G401 (cell line): ENCODE results near the gene NSDHL. TPM values are rescaled to one million over a fixed set of nuclear protein-coding genes. Genes with fewer than 3 reads are reported as not detected.
"Not testable (repeated sequence)": the region's sequence is repeated elsewhere in the genome, so short reads cannot be mapped to it uniquely, and the experiment has no call there.

ENCODE experiments used
- DNase-seq: peaks from one replicate; pipeline ENCODE4 v3.0.0-alpha.2; 2015; ENCODE audit warnings: low spot score
- in situ Hi-C: cut with HindIII; loops from 2 replicates; pipeline ENCODE4 v1.10.0; 2016; ENCODE audit warnings: low sequenced_read_pairs, mixed read lengths
- total RNA-seq: library from RNA; depleted of rRNA; stranded (reverse); fragments of >200 nt; shearing (Covaris generic); gene quantifications from 2 replicates; pipeline ENCODE4 v1.2.3, GENCODE V29; 2014; rRNA removed

The NSDHL gene
- total RNA-seq, result 30.1 and 31.2 TPM in 2 replicates

DNA sequence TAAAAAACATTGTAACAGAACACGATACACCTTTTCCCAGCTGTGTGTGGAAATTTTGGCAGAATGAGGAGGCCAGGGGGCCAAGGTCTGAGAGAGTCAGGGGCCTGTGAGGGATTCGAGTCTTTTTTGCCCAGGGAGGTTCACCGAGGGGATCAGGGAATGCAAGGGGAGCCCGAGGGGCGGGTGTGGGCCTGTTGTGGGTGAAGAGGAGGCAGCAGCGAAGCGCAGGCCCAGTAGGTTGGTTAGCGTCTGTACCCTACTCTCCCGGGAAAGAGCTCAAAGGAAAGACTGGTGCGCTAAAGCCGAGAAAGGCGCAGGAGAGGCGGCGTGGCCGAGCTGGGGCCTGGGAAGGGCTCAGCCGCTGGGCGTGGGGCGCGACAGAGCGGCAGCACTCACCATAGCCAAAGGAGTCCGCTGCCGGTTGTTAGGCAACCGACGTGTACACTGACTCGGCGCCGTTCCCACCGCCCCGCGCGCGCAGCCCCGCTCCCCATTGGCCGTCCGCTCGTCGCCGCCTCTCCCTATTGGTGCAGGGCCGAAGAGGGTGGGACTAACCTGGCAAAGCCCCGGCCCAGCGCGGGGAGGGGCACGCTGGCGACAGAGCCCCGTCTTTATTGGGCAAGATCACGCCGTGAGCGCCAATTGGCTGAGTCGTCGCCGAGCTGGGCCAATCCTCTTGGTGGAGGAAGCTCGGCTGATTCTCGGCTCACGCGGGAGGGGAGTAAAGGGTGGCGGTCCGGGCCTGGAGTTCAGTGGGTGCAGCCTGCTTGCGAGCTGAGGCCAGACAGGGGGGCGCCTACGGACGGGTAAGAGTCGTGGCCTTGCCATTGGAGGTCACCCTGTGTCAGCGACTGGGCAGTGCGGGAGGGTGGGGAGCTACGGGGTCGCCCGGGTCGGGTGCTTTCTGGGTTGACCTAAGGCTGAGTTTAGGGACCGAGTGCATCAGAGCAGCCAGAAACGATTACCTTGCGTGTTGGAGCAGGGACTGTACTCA is at the start of gene NSDHL, which contains the start of gene CETN2:
Gene NSDHL (plus strand): TSS at position 752 of the 994 bp plus-strand sequence. CDS start 15,262 bp downstream, outside the sequence.
Gene CETN2 (minus strand): TSS at position 446 of the 994 bp plus-strand sequence. CDS start 47 bp downstream, at position 399.
- in situ Hi-C loops, result no loop called here
- peak; percentile 95 for DNase-seq

DNA sequence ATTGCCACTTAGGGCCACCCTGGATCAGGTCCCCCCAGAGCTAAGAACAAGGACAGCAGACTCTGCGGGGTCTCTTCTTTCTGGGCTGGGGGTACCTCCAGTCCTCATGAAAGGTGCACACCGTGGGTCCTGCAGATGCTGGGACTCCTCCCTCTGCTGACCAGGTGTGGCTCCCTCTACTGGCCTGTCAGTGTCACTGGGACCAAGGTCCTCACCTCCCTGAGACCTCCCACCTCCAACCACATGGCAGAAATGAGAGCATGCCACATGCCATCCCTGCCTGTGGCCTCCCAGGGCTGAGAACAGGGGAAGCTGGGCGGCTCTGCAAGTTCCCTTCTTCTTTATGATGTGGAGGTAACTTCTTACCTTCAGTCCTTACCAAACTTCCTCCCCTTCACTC is 43.8 kb upstream of the NSDHL start:
- DNase-seq, in situ Hi-C loops: not testable (repeated sequence)

DNA sequence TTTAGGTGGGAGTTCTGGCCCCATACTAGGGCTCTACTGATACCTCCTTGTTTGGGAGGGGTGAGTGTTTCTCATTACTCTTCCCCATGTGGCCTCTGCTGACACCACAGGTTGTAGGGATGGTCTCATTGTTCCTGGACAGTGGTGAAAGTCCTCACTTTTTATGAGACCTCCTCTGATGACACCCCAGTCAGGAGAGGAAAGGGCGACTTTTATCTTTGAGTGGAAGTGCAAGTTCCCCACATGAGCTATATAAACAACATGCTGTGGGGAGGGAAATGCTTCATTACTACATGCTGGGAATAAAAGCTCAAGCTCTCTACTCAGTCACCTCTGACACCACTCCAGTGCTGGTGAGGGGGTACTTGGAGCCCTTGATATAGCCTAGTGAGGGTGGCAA is 31.9 kb upstream of the NSDHL start:
- in situ Hi-C loops, result no loop called here

DNA sequence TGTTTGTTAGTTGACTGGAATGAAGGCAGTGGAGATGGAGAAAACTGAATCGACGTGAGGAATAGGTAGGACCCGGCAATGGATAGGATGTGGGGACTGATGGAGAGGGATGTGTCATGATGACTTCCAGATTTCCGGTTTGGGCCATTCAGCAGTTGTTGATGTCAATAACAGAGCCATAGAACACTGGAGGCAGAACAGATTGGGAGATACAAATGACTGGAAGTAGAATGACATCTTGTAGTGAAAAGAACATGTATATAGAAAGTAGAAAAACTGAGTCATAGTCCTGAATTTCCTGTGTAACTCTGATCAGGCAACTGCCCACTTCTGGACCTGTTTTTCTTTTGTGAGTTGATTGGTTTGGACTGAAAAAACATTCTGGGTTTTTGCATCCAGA is 24.8 kb upstream of the NSDHL start:
- in situ Hi-C loops, result loop anchor here (25.0 kb wide), 1 partner anchor 169 kb away; the partner anchor contains the start of gene GABRQ
- no peak for DNase-seq

More for the DNA sequence above, 31.9 kb upstream of the NSDHL start:
- DNase-seq, result no peak

DNA sequence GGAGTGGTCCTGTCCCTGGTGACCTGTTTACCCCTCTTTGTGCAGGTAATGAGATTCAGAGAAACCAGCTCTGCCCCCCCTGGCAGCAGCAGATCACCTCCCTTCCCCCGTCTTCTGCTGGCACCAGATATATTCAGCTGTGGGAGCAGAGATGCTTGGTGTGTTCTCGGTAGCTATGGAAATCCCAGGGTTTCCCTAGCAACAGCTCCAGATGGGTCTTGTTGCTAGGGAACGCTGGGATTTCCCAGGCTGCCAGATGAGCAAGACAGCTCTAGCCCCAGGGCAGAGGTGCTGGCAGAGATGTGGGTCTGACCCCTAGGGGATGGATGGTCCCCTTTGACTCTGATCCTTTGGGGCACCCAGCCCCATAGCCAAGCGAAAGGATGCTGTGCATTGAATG is 20.5 kb upstream of the NSDHL start:
- in situ Hi-C loops, result loop anchor here (25.0 kb wide), 1 partner anchor 173 kb away; the partner anchor contains the start of gene GABRQ
- no peak for DNase-seq

DNA sequence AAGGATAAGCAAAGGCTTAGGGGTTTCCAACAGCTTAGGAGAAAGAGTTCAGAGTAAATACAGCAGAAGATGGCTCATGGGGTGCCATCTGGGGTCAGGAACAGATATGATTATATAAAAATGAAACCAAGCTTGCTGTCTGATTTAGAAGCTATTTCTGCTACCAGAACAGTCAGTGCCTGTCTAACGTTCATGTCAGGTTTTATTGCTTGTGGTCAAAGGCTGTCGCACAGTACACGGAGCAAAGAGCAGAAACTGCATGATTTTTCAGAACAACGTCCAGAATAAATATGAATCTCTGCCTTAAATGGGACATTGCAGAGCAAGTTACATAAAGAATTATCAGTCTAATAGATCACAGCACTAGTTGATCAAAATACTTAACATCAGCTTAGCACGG is 17.7 kb upstream of the NSDHL start:
- in situ Hi-C loops, result loop anchor here (25.0 kb wide), 1 partner anchor 176 kb away; the partner anchor contains the start of gene GABRQ
- no peak for DNase-seq

DNA sequence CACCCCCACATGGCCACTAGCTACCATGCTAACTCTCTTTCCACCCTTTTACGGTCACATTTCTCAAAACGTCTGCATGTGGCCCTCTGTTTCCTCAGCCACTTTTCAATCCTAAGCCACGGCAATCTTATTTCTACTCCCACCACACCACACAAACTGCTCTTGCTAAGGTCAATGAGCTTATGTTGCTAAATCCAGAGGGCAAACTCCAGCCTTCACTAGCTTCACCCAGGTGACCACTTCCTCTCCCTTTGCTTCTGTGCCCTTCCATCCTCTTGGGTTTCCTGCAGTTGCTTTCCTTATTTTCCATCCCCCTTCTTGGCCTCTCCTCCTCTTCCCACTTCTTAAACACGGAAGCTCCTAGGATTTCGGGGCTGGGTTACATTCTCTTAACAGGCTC is 16.8 kb upstream of the NSDHL start:
- no peak for DNase-seq
- in situ Hi-C loops, result loop anchor here (25.0 kb wide), 1 partner anchor 177 kb away; the partner anchor contains the start of gene GABRQ

DNA sequence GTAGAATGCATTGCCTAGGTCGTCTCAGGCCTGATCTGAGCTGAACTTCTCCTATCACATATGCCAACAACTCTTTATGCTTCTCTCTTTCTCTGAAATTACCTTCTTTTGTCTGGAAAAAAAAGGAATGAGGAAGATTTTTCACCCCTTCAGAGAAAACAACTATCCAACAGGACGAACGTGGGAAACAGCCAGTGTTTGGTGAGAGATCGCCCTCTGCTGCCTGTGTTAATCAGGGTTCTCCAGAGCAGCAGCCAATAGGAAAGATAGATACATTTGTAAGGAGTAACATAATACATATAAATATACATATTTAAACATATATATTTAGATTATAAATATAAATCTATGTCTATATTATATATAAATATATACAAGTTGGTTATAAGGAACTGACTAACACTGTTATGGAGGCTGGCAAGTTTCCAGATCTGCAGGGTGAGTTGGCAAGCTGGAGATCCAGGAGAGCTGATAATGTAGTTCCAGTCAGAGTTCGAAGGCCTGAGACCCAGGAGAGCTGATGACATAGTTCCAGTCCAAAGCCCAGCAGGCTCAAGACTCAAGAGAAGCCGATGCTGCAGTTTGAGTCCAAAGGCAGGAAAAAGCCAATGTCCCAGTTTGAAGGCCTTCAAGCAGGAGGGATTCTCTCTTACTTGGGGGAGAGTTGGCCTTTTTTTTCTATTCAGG is 13.6 kb upstream of the NSDHL start:
- in situ Hi-C loops, result loop anchor here (25.0 kb wide), 1 partner anchor 180 kb away; the partner anchor contains the start of gene GABRQ
- DNase-seq, result peak; percentile 8

DNA sequence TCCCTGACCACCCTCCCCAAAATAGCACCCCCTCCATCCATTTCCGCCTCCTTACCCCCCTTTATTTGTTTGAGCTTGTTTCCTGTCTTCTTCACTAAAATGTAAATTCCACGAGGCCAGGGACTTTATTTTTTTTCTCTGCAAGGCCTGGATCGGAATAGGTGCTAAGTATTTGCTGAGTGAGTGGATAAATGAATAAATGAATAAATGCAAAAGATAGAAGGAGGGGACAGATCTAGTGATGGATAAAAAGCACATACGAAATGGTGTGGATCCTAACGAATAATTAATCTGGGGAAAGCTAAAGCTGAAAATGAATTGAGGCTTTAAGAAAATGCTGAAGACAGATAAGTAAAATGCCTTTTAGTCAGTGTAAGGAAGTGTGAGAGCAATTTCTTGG is 12.5 kb upstream of the NSDHL start:
- in situ Hi-C loops, result loop anchor here (25.0 kb wide), 1 partner anchor 181 kb away; the partner anchor contains the start of gene GABRQ
- no peak for DNase-seq

DNA sequence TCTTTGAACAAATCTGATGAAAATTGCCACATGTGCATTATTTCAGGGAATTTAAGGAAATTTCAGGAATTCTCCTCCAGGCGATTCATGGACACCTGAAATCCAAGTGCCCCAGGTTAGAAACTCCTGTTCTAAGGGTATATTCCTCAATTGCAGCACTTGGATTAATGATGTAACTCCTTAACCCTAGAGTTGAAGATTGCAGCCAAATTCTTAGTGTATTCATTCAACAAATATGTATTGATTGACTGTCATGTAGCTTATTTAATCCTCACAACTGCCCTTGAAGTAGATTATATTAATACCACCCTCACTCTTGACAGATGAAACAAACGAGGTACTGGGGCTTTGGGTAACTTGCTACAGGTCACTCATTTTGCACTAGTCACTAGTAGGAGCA is 11.6 kb upstream of the NSDHL start:
- DNase-seq, result no peak
- in situ Hi-C loops, result loop anchor here (25.0 kb wide), 1 partner anchor 182 kb away; the partner anchor contains the start of gene GABRQ

DNA sequence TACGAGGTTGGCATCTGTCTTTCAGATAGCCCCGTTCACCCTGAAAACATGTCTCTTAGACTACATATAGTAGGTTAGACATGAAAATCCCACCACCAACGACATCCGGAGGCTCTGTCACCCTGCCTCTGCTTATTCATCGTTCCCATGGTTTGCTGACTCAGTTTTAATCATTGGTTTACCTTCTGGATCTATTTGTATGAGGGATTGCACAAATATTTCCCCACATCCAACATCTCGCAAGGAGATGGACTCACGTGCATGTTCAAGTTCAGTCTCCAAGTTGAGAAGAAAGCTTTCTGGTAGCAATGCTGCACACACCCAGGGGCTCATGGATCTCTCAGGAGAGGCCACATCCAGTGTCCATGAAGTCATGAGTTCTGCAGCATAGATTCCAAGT is 11.1 kb upstream of the NSDHL start:
- DNase-seq, result no peak
- in situ Hi-C loops, result loop anchor here (25.0 kb wide), 1 partner anchor 182 kb away; the partner anchor contains the start of gene GABRQ

DNA sequence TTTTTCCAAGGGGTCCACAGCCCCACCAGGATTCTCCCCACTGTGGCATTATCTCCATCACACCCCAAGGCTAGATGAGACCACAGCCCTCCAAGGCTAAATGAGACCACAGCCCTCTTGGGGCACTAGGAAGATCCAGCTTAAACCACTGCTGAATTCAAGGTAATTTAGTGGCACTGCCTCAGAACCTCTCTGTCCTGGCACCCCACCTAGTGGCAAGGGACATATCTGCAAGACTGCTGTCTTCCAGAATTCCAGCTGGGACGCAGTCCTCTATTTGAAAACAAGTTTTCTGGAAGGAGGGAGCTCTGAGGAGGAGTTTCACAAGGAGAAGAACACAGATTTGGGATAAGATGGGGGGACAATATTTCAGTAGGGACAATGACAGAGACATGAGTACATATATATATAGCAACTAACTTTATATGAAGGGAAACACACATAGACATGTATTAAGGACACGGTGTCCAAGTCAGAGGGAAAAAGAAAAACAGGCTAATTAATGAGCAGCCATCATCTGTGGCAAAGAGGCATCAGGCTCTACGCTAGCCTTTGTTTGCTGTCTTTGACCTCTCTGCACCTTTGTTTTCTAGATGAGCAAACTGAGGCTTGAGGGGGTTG is 9.6 kb upstream of the NSDHL start:
- in situ Hi-C loops, result loop anchor here (25.0 kb wide), 1 partner anchor 184 kb away; the partner anchor contains the start of gene GABRQ
- no peak for DNase-seq

DNA sequence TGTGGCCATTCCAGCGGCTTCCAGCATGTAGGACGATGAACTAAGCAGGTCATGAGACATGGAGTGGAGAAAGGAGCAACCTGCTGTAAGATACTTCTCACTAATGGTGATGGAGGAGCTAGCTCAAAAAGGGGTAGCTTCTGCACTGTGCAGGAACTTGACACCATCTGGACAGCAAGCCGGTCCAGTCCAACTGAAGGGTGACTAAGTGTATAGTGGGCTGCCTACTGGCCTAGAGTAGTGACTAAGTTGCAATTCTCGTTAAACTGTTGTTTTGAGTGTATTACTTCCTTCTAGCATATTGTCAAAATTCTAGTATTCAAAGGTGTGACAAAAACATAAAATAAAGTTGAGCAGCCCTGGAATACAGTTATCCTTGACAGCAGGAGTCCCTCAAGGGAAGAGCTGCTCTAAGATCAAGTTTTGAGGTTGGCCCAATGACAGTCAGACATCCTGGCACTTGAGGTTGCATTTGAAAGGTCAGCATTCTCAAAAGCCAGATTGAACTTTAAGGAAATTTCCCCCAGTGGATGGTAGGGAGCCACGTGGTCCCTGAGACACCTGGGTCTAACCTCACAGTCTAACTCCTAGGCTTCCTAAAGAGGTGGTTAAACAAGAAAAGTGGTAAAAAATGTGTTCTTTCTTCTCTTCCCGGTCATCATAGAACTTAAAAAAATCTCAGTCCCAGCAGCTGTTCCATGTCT is 8.3 kb upstream of the NSDHL start:
- in situ Hi-C loops, result loop anchor here (25.0 kb wide), 1 partner anchor 185 kb away; the partner anchor contains the start of gene GABRQ
- no peak for DNase-seq

DNA sequence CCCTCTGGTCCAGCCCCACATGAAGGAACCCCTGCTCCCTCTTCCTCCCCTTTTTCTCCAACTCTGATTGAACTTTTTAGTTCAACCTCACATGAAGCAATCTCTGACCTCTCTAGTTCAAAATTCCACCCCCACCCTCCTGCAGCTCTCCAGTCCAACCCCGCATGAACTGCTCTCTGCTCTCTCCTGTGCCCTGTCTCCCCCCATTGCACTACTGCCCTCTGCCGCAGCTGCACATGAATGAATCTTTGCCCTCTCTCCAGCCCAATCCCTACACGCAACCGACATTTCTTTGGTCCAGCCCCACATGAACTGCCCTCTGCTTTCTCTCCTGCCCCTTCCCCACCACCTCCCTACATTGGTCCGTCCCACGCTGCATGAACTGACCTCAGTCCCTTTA is 7.2 kb upstream of the NSDHL start:
- no peak for DNase-seq
- in situ Hi-C loops, result loop anchor here (25.0 kb wide), 1 partner anchor 186 kb away; the partner anchor contains the start of gene GABRQ

DNA sequence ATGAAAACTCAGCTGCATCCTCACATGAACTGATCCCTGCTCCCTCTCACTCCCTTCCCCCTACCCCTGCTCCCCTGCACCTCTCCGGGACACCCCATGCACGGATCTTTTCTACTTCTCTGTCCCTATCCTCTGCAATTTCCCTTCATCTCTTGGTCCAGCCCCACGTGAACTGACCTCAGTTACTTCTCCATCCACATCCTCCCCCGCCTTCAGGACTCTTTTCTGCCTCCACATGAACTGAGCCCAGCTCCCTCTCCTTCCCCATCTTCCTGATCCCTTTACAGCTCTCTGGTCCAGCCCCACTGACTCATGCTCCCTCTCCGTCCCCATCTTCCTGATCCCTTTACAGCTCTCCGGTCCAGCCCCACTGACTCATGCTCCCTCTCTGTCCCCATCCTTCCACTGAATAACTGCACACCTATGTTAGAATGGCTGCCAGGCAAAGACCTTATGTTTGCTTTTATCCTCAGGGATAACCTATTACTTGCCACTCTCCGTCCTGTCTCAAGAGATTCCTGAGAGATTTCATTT is 6.0 kb upstream of the NSDHL start:
- DNase-seq, result no peak
- in situ Hi-C loops, result loop anchor here (25.0 kb wide), 1 partner anchor 188 kb away; the partner anchor contains the start of gene GABRQ

DNA sequence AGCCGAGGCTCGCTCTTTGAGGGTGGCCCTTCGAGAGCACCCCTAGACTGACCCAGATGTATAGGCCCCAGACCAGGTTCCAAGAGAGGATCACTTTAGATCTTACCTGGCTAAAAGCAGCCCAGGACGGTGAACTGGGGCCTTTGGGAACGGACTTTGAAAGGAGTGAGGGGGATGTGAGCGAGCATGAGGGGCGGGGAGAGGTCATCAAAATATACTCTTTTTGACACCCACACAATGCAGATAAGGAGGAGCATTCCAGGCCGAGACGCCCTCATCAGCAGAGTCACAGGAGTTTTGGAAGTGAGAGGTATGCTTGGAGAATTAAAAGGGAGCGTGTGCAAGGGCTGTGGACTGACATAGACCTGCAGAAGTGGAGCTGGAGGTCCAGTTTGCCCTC is 528 bp downstream of the NSDHL start:
- in situ Hi-C loops, result no loop called here
- DNase-seq, result no peak

DNA sequence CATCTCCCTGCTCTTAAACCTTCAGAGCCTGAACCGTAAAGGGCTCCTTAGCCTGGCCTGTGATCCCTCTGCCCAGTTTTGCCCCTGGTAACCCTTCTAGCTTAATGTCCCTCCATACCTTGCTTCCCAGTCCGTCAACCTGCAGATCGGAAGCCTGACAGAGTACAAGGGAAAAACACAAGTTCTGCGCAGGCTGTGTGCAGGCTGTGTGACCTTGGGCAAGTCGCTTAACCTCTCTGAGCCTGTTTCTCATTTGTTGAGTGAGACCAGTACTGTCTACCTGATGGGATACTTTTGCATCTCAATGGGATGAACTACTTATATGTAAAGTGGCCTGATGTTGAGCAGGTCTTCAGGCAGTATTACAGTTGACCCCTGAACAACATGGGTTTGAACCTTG is 1.7 kb downstream of the NSDHL start:
- in situ Hi-C loops, result no loop called here
- DNase-seq, result no peak

DNA sequence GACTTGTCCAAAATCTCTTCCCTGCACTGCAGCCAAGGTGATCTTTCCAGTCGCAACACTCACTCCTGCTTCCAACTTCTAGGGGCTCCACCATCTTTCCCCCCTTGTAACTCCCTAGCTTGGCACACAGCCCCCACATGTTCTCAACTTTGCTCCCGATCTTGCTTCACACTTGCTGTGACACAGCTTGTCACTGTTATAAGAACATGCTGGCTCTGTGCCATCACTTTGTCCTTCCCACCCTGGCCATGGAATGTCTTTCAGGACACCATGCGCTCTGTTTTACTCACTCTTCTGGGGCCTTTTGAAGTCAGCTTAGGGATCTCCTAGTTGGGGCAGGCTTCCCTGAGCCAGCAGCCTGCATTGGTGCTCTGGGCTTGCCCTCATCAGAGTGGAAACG is 2.5 kb downstream of the NSDHL start:
- no peak for DNase-seq
- in situ Hi-C loops, result no loop called here
